HL-60 (cell line): ENCODE measurements around the gene CACNA2D3.
"Not testable (repeated sequence)": the region's sequence is repeated elsewhere in the genome, so short reads cannot be mapped to it uniquely, and the experiment has no call there.

Source experiments
- DNase-seq, 2 experiments: peaks; one replicate each; pipeline ENCODE4 v3.0.0-alpha.2; 2010 to 2020; ENCODE audit warnings: low read depth in 1 of 2, low spot score in 1 of 2
- H3K27ac ChIP-seq: fragments of 250-450 bp; sonication (Bioruptor Pico); replicated peaks from 2 replicates; pipeline ENCODE4 v1.5.1; 2020; ENCODE audit warnings: mild to moderate bottlenecking, moderate library complexity
- H3K27me3 ChIP-seq: fragments of 250-450 bp; sonication (Bioruptor Pico); 2 replicates; pipeline ENCODE4 v1.5.1; 2021; ENCODE audit warnings: mild to moderate bottlenecking, moderate library complexity; ENCODE audit not compliant: insufficient read depth, poor library complexity, severe bottlenecking
- H3K4me3 ChIP-seq: replicated peaks from 2 replicates; pipeline ENCODE4 v1.5.1; 2011; ENCODE audit warnings: mild to moderate bottlenecking, control low read depth, low read length; ENCODE audit not compliant: insufficient read depth
- CTCF ChIP-seq: IDR thresholded peaks from one replicate; pipeline ENCODE4 v1.5.1; 2011; ENCODE audit warnings: low read length, control low read depth, inconsistent platforms; ENCODE audit not compliant: insufficient read depth
- GABPA ChIP-seq: IDR thresholded peaks from 2 replicates; pipeline ENCODE4 v1.6.1; 2012; ENCODE audit warnings: low read depth
- POLR2AphosphoS5 ChIP-seq: IDR thresholded peaks from 2 replicates; pipeline ENCODE4 v1.6.1; 2012; ENCODE audit warnings: low read depth
- REST ChIP-seq: IDR thresholded peaks from 2 replicates; pipeline ENCODE4 v1.6.1; 2012; ENCODE audit warnings: low read depth; ENCODE audit not compliant: insufficient replicate concordance
- SPI1 ChIP-seq: IDR thresholded peaks from 2 replicates; pipeline ENCODE4 v1.6.1; 2012; ENCODE audit warnings: low read depth, mild to moderate bottlenecking, borderline replicate concordance

CACNA2D3 gene

GRCh38 chr3:54447427-54447826 is 325.1 kb downstream of the CACNA2D3 start:
- no peak for DNase-seq
- Histone ChIP-seq H3K4me3 (no peak overlapping the region), H3K27ac (no peak overlapping the region), H3K27me3 (no peaks in the 10 kb centered on the region)
- TF ChIP-seq CTCF (no peak), GABPA (no peak), REST (no peak), SPI1 (no peak), POLR2AphosphoS5 (no peak)

GRCh38 chr3:54454806-54455205 is 332.5 kb downstream of the CACNA2D3 start:
- H3K27ac ChIP-seq, result no peak overlapping the region
- no peak overlapping the region for H3K4me3 ChIP-seq
- no peaks in the 10 kb centered on the region for H3K27me3 ChIP-seq
- TF ChIP-seq GABPA (no peak), REST (no peak), POLR2AphosphoS5 (no peak), SPI1 (no peak), CTCF (no peak)
- no peak for DNase-seq

- DNase-seq, result no peak
- H3K27me3 ChIP-seq, result no peaks in the 10 kb centered on the region
- TF ChIP-seq REST, result no peak
- TF ChIP-seq POLR2AphosphoS5, result no peak
- TF ChIP-seq SPI1, result no peak
- TF ChIP-seq GABPA, result no peak
- no peak for TF ChIP-seq CTCF
- no peak overlapping the region for H3K27ac ChIP-seq
- H3K4me3 ChIP-seq, result no peak overlapping the region
Observed at GRCh38 chr3:54458357-54458756, 336.0 kb downstream of the CACNA2D3 start.

GRCh38 chr3:54464554-54464953 is 342.2 kb downstream of the CACNA2D3 start:
- not testable (repeated sequence) for H3K27me3 ChIP-seq, H3K27ac ChIP-seq, DNase-seq, H3K4me3 ChIP-seq
